Neuronal stem cell (in vitro differentiated cells): ENCODE results near the gene MUCL3.

Experiments used
- DNase-seq: peaks from one replicate; pipeline ENCODE4 v3.0.0-alpha.2; 2013; ENCODE audit warnings: low spot score
- H2AFZ ChIP-seq: one replicate; pipeline ENCODE4 v1.6.1; 2013; ENCODE audit warnings: mild to moderate bottlenecking, low read length, inconsistent platforms
- H2AK5ac ChIP-seq: 2 replicates; pipeline ENCODE4 v1.6.1; 2013; ENCODE audit warnings: low read depth, mild to moderate bottlenecking, inconsistent platforms, low read length, moderate library complexity, mixed read lengths
- H2BK120ac ChIP-seq: 2 replicates; pipeline ENCODE4 v1.6.1; 2013; ENCODE audit warnings: low read depth, mild to moderate bottlenecking, inconsistent platforms, low read length, moderate library complexity, mixed read lengths
- H2BK12ac ChIP-seq: one replicate; pipeline ENCODE4 v1.6.1; 2013; ENCODE audit warnings: low read length, inconsistent platforms
- H2BK15ac ChIP-seq: 2 replicates; pipeline ENCODE4 v1.6.1; 2013; ENCODE audit warnings: mild to moderate bottlenecking, low read length, inconsistent platforms, mixed read lengths
- H2BK5ac ChIP-seq: one replicate; pipeline ENCODE4 v1.6.1; 2013; ENCODE audit warnings: inconsistent platforms, mild to moderate bottlenecking, low read length, moderate library complexity
- H3K14ac ChIP-seq: one replicate; pipeline ENCODE4 v1.6.1; 2013; ENCODE audit warnings: low read length, inconsistent platforms
- H3K18ac ChIP-seq: 2 replicates; pipeline ENCODE4 v1.6.1; 2013; ENCODE audit warnings: low read length, inconsistent platforms
- H3K23ac ChIP-seq: 2 replicates; pipeline ENCODE4 v1.6.1; 2013; ENCODE audit warnings: low read depth, mild to moderate bottlenecking, mixed read lengths, low read length, inconsistent platforms; ENCODE audit not compliant: poor library complexity
- H3K27ac ChIP-seq: replicated peaks from 3 replicates; pipeline ENCODE4 v1.5.1; 2013; ENCODE audit warnings: low read length, inconsistent platforms
- H3K27me3 ChIP-seq, 3 experiments: 2 replicates each; pipeline ENCODE4 v1.6.1; 2013; ENCODE audit warnings: low read length in 3 of 3, mild to moderate bottlenecking in 2 of 3, inconsistent platforms in 1 of 3, low read depth in 1 of 3, mixed read lengths in 1 of 3, moderate library complexity in 1 of 3; ENCODE audit not compliant: control insufficient read depth in 3 of 3, insufficient read depth in 3 of 3
- H3K36me3 ChIP-seq, 2 donors: replicated peaks in 1 of 2; 2 replicates each; pipeline ENCODE4 v1.6.1; 2013; ENCODE audit warnings: low read length in 2 of 2; ENCODE audit not compliant: control insufficient read depth in 2 of 2, insufficient read depth in 2 of 2
- H3K4ac ChIP-seq: 2 replicates; pipeline ENCODE4 v1.6.1; 2013; ENCODE audit warnings: inconsistent platforms, mild to moderate bottlenecking, low read length, moderate library complexity
- H3K4me1 ChIP-seq, 2 donors: 1 replicate in 1 of 2; 2 replicates in 1 of 2; pipeline ENCODE4 v1.6.1; 2013; ENCODE audit warnings: low read length in 2 of 2, low read depth in 1 of 2; ENCODE audit not compliant: control insufficient read depth in 2 of 2, insufficient read depth in 1 of 2
- H3K4me2 ChIP-seq: one replicate; pipeline ENCODE4 v1.6.1; 2013; ENCODE audit warnings: mild to moderate bottlenecking, low read length, inconsistent platforms; ENCODE audit not compliant: insufficient read depth, poor library complexity, severe bottlenecking
- H3K4me3 ChIP-seq, 2 donors: 2 replicates each; pipeline ENCODE4 v1.5.1; 2013; ENCODE audit warnings: low read length in 2 of 2, mild to moderate bottlenecking in 2 of 2, inconsistent platforms in 1 of 2, moderate library complexity in 1 of 2
- H3K79me1 ChIP-seq: one replicate; pipeline ENCODE4 v1.6.1; 2013; ENCODE audit warnings: low read depth, mild to moderate bottlenecking, inconsistent platforms, low read length, moderate library complexity
- H3K9ac ChIP-seq: one replicate; pipeline ENCODE4 v1.6.1; 2013; ENCODE audit warnings: mild to moderate bottlenecking, low read depth, low read length, inconsistent platforms; ENCODE audit not compliant: poor library complexity
- H3K9me3 ChIP-seq, 2 donors: replicated peaks in 1 of 2; 2 replicates each; pipeline versions ENCODE3 to v1.6.1; 2013; ENCODE audit warnings: low read length in 2 of 2, mild to moderate bottlenecking in 2 of 2, inconsistent platforms in 1 of 2, low read depth in 1 of 2, mixed read lengths in 1 of 2, moderate library complexity in 1 of 2; ENCODE audit not compliant: control insufficient read depth in 2 of 2, insufficient read depth in 1 of 2
- H4K8ac ChIP-seq: one replicate; pipeline ENCODE4 v1.6.1; 2013; ENCODE audit warnings: low read depth, mild to moderate bottlenecking, inconsistent platforms, low read length, moderate library complexity
- H4K91ac ChIP-seq: one replicate; pipeline ENCODE4 v1.6.1; 2013; ENCODE audit warnings: low read length, low read depth, mild to moderate bottlenecking, inconsistent platforms; ENCODE audit not compliant: poor library complexity
- WGBS, 2 donors: extraction: QIAGEN DNeasy Blood & Tissue Kit; methylation state at CpG; one replicate each; pipeline ENCODE4 v1.1.7; 2013; ENCODE audit warnings: missing lambda C conversion rate in 2 of 2, mixed read lengths in 1 of 2; ENCODE audit not compliant: insufficient read length in 2 of 2, insufficient replicate concordance in 1 of 2; ENCODE audit errors: extremely low coverage in 2 of 2; 5-methylcytosine and 5-hydroxymethylcytosine counted together

Gene MUCL3

DNA sequence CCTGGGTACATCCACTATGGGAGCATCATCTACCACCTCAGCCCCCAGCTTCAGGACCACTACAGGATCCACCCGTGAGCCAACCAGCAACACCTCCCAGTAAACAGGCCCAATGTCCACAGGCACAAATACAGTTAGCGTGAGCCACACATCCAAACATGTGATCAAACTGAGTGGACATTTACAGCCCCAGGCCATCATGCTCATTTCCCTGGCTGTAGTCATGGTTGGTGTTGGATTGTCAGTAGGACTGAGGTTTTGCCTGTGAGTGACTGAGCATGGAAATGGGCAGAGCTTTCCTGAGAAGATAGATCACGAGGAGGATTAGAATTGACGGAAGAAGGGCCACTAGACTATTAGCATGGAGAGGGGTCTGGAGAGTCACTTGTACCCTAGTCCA is 32.0 kb downstream of the MUCL3 start:
- Histone ChIP-seq H3K14ac (no peak overlapping the region), H2BK5ac (no peak overlapping the region)

DNA sequence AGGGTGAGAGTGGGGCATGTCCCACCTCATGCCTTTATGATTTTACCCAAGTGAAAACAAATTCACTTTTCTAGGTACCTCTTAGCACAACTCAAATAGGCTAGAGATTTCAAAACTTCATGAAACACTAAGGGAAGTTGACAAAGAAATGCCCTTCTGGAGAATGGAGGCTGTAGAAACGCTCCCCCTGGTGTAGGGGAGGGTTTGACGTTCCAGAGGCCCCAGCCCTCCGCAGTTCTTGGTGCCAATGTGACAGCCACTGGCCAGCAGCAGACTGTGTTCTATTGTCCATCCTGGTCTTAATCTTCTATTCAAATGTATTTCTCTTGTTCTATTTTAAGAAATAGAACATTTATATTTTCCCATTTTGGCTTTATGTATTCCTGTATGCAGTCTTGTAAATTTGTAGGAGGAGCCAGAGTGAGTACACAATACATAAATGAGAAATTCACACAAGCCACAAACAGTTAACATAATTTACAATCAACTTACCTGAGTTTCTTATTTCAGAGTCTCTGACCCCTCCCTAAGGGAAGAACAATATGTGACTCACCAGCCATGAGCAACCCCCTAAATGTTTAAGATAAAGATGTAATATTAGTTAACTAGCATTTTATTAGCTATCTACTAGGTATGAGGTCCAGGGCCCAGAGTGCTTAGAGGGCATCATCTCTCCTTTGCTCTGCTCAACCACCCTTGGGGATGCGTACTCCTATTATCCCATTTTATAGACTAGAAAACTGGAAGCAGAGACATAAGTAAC is 33.9 kb downstream of the MUCL3 start:
- Histone ChIP-seq H4K91ac (no peak overlapping the region), H3K9ac (no peak overlapping the region), H3K9me3 (no peaks in the 10 kb centered on the region), H3K4ac (no peak overlapping the region), H3K23ac (no peak overlapping the region), H3K27ac (no peak overlapping the region), H4K8ac (no peak overlapping the region), H3K14ac (no peak overlapping the region), H3K36me3 (no peaks in the 10 kb centered on the region), H3K27me3 (peaks cover 0 to 9% (median 0%) of the 10 kb centered on the region in 3 experiments), H3K79me1 (no peaks in the 10 kb centered on the region), H3K4me2 (no peak overlapping the region), H3K4me1 (no peaks in the 10 kb centered on the region), H2AFZ (no peak overlapping the region), H2BK120ac (no peak overlapping the region), H3K4me3 (no peak overlapping the region), H2BK12ac (no peak overlapping the region), H2BK15ac (no peak overlapping the region), H2BK5ac (no peak overlapping the region), H3K18ac (no peak overlapping the region), H2AK5ac (no peak overlapping the region)
- no CpG with 5 or more reads among the region's 4 CpGs for WGBS, 2 donors
- DNase-seq, result no peak

More for the DNA sequence above, 32.0 kb downstream of the MUCL3 start:
- no CpG with 5 or more reads among the region's 4 CpGs for WGBS, 2 donors
- H4K91ac ChIP-seq, result no peak overlapping the region
- H3K9ac ChIP-seq, result no peak overlapping the region
- H3K27me3 ChIP-seq, result peaks cover 0 to 5% (median 0%) of the 10 kb centered on the region in 3 experiments
- no peak overlapping the region for H2BK120ac ChIP-seq
- H3K4ac ChIP-seq, result no peak overlapping the region
- H3K23ac ChIP-seq, result no peak overlapping the region
- no peaks in the 10 kb centered on the region for H3K4me1 ChIP-seq
- no peak overlapping the region for H3K18ac ChIP-seq
- no peak overlapping the region for H3K4me2 ChIP-seq
- no peak overlapping the region for H2AFZ ChIP-seq
- no peak overlapping the region for H4K8ac ChIP-seq
- no peak for DNase-seq
- H2BK12ac ChIP-seq, result no peak overlapping the region
- peak overlapping the region; percentile 56 for H2BK15ac ChIP-seq
- no peak overlapping the region for H3K4me3 ChIP-seq
- H3K27ac ChIP-seq, result no peak overlapping the region
- no peaks in the 10 kb centered on the region for H3K79me1 ChIP-seq
- H3K36me3 ChIP-seq, result no peaks in the 10 kb centered on the region
- H2AK5ac ChIP-seq, result no peak overlapping the region
- H3K9me3 ChIP-seq, result no peaks in the 10 kb centered on the region

DNA sequence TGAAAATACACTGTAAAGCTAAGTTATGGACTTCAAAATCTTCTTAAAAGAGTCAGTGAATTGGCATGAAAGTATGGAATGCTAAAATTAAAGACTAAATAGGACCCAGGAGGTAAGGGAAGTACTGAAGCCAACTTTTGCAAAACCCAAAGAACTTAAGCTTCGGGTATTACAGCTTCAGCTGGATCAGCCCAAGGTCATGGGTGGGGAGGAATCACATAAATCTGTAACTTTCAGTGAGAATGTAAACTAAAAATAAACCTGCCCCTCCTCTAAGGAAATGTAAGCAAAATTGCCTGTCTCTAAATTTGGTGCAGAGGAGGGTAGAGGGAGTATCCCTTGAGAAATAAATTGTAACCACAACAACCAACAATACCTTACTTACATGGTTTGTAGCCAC is 38.4 kb downstream of the MUCL3 start:
- Histone ChIP-seq H3K4me2 (no peak overlapping the region), H2BK5ac (no peak overlapping the region), H3K9ac (no peak overlapping the region), H4K8ac (no peak overlapping the region), H2AFZ (no peak overlapping the region), H3K4ac (no peak overlapping the region), H3K4me1 (peaks cover 0 to 10% of the 10 kb centered on the region in 2 donors), H3K4me3 (no peak overlapping the region), H3K23ac (no peak overlapping the region), H3K9me3 (no peaks in the 10 kb centered on the region), H2AK5ac (no peak overlapping the region), H3K14ac (no peak overlapping the region), H2BK12ac (no peak overlapping the region), H3K18ac (no peak overlapping the region), H3K79me1 (no peaks in the 10 kb centered on the region), H3K27ac (no peak overlapping the region), H3K27me3 (peaks cover 0 to 4% (median 0%) of the 10 kb centered on the region in 3 experiments), H4K91ac (no peak overlapping the region), H3K36me3 (no peaks in the 10 kb centered on the region), H2BK120ac (no peak overlapping the region), H2BK15ac (no peak overlapping the region)
- WGBS, 2 donors, result no CpG with 5 or more reads among the region's 1 CpG
- no peak for DNase-seq

DNA sequence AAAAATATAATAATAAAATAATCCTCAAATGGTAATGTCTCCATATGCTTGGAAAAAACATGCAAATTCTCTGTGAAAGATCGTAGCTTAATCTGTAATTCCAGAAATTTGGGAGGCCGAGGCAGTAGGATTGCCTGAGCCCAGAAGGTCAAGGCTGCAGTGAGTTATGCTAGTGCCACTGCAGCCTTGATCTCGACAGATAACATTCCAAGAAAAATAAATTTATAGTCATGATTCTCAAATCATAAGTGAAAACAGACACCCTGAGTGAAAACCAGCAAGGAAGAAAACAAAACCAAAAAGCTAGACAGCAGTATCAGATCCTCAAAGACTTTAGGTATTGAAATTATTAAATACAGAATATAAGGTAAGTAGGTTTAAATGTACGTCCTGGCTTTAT is 38.9 kb downstream of the MUCL3 start:
- Histone ChIP-seq H3K27ac (no peak overlapping the region), H4K8ac (no peak overlapping the region), H2AK5ac (no peak overlapping the region), H2AFZ (no peak overlapping the region), H3K14ac (no peak overlapping the region), H3K18ac (no peak overlapping the region), H3K79me1 (no peaks in the 10 kb centered on the region), H3K9ac (no peak overlapping the region), H3K23ac (no peak overlapping the region), H3K27me3 (peaks cover 0 to 4% (median 0%) of the 10 kb centered on the region in 3 experiments), H4K91ac (no peak overlapping the region), H3K4me1 (peaks cover 0 to 10% of the 10 kb centered on the region in 2 donors), H2BK12ac (no peak overlapping the region), H3K36me3 (no peaks in the 10 kb centered on the region), H2BK5ac (no peak overlapping the region), H3K4me3 (no peak overlapping the region), H2BK15ac (no peak overlapping the region), H3K4ac (no peak overlapping the region), H2BK120ac (no peak overlapping the region), H3K9me3 (no peaks in the 10 kb centered on the region), H3K4me2 (no peak overlapping the region)
- WGBS, 2 donors, result no CpG with 5 or more reads among the region's 4 CpGs
- no peak for DNase-seq
